GM21381 (cell line): ENCODE data around the gene SURF2.

Experiments
- ATAC-seq: cut with Tn5 transposase; IDR thresholded peaks from one replicate; pipeline ENCODE4 v1.9.1; 2021; ENCODE audit warnings: mild to moderate bottlenecking, moderate library complexity; ENCODE audit not compliant: unreplicated experiment

Gene SURF2

DNA sequence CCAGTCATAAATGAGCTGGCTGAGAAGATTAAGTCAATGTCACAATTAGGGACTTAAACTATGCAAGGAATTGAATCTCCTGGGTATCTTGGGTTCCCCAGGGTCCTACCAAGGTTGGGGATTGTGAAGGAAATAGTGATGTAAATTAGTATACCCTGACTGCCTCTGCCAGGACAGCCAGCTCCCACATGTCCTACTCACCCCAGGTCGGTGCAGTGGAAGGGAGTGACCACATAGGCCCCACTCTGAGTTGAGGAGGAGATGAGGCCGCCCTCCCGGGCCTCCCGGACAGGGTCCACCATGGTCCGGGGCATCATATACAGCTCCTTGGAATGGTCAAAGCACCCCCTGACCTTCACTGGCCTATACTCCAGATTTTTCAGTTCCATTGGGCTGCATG lies 2.8 kb upstream of the SURF2 start:
- no peak for ATAC-seq

GRCh38 chr9:133354766-133355165 lies 1.6 kb upstream of the SURF2 start:
- ATAC-seq = no peak

DNA sequence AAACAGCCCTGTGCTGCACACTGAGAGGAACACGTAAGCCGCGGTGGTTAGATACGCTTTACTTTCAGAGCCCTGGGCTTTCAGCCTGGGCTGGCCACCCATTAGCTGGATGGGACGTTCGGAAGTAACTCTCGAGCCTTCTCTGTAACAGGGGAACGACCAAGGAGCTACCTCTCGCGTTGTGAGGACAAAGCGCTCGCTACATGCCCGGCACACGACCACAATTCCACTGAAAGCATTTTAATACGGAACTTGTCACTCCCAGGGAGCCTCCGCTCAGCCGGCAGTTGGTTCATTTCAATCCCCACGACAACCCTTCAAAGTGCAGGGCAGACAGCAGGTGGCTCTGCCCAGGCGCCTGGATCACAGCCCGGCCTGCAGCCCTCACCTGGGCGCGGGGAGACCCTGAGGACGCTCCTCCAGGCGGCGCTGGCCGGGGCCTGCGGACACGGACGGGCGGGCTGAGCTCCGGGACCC lies 431 bp upstream of the SURF2 start:
- ATAC-seq = peak; percentile 32

DNA sequence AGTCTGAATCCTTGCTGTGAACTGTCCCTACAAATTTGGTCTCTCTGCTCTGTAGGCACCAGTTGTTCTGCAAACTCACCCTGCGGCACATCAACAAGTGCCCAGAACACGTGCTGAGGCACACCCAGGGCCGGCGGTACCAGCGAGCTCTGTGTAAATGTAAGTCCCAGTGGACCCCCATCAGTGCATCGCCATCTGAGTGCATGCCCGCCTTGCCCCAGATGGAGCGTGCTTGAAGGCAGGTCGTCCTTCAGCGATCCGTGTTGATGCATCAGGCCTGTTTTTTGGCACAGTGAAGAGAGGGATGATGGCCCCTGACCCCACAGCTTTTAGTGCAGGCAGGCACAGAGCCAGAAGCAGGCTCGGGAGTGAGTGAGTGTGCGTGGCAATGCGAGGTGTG lies 1.3 kb downstream of the SURF2 start:
- no peak for ATAC-seq

- no peak for ATAC-seq
These were observed 3.2 kb downstream of the SURF2 start for GRCh38 chr9:133359399-133360175.

DNA sequence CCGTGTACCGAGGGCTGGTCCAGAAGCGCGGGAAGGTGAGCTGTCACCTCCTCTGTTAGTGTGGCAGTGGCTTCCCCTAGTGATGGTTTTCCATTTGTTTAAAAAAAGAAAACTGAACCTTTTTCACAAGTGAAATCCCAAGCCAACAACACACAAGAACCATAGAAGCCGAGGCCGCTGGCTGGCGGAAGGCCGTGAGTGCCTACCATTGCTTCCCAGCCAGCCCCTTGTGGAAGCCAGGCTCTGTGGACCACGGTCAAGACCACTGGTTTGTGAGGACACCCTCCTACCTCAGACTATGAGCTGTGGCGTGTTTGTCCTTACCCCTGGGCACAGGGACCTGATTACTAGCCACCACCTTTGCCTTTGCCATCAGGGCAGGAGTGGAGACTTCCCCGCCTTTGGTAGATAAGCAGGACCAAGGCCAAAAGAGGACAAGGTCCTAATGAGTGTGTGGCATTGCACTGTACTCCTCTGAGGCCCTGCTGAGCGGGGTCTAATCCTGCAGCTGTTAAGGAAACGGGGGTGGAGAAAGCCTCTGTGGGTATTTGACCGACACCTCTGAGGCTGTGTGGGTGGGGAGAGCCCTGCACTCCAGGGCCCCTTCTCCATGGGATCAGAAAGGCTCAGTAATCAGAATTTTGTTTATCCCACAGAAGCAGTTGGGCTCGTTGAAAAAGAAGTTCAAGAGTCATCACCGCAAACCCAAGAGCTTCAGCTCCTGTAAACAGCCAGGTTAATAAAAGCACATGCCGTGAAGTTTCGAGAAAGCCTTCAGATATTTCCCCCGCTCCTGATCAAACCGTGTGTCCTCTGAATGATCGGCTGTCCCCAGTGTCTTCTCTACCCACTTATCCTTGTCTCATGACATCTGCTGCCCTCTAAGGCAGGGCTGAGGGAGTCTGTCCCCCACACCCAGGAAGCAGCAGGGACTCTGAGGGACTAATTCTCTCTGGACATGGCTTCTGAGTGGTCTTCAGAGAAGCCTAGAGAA lies 4.3 kb downstream of the SURF2 start:
- ATAC-seq = no peak

- ATAC-seq = no peak
These were observed 5.2 kb downstream of the SURF2 start for GRCh38 chr9:133361507-133362092.

DNA sequence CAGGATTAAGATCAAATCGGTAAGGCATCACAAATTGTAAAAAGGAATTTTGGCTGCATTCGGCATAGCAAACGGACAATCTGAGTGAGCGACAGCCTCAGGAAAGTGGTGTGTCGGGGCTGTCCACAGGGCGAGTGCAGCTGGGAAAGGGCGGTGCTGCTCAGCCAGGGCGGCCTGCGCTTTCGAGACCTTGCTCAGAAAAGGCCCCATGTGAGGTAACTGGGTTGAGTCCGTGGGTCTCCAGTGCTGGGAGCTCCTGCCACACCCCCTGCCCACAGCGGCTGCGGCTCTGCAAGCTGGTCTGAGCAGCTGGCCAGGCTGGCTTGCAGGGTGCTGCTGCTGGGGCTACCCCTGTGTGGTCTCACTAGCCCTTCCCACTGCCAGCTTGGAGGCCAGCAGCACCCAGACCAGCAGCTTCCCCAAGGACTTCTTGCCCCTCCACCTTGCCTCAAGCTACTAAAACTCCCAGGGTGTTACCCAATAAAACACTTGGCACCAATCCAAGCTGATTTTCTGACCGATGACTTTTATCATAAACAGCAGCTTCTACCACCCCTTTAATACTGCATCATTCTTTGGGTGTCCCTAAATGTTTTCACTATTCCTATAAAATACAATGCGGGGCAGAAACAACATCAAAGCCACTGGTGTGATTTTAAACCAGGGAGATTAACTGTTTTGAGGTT lies 6.2 kb downstream of the SURF2 start:
- no peak for ATAC-seq

- no peak for ATAC-seq
These were observed 10.1 kb downstream of the SURF2 start for GRCh38 chr9:133366435-133366834.

DNA sequence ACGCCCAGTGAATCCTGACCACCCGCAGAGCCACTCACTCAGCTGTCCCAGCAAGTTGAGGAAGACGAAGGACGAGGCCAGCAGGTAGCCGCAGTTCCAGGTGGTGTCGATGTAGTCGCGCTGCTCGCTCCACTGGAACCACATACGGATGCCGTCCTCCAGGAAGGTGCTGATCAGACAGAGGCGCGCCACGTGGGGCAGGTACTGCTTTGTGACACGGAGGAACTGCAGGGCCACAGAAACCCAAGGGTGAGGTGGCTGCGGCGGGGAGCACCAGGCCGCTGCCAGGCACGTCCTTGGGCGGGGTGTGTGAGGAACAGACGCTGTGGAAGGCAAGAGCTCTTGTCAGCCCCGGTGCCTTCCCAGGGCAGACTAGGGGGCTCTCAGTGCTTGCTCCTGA lies 10.9 kb downstream of the SURF2 start:
- ATAC-seq = no peak

DNA sequence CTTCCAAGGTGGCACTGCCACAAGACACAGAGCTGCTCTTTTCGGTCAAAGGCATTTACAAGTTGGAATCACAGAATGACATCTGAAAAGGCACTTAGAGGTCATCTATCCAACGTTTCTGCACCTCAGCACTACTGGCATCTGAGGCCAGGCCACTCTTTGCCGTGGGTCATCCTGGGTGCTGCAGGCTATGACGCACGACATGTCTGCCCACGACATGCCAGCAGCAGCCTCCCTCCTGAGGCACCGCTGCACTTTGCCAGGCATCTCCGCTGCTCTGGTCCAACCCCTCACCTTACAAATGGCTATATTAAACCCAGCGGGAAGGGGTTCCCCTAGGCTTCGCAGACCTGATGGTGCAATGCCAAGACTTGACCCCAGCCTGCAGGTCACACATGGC lies 11.4 kb downstream of the SURF2 start:
- no peak for ATAC-seq

DNA sequence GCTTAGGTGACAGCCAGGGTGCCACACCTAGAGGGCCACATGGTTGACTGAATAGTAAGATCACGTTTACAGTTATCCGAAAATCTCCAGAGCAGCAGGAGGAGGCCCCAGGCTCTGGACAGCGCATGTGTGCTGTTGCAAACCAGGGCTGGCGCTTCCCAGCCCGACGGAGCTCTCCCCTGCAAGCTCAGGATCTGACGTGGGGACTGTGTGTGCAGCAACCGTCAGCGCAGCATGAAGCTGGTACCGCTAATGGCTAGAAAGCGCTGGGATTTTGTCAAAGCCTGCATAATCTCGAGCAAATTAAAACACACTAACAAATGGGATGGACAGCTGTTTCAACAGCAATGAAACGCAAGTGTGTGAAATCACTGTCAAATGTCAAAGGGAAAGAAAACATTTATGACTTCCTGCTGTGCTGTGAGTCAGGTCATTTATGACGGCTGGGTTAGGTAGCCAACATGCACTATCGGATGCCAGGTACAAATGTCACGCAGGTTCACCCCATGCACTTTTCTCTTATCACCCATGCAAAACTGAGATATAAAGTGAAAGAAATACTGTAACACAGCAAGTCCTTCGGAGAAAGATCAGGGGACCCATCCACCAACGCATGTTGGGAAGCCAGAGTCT lies 12.0 kb downstream of the SURF2 start:
- ATAC-seq = no peak

- no peak for ATAC-seq
These were observed 13.1 kb downstream of the SURF2 start for GRCh38 chr9:133369422-133369821.

DNA sequence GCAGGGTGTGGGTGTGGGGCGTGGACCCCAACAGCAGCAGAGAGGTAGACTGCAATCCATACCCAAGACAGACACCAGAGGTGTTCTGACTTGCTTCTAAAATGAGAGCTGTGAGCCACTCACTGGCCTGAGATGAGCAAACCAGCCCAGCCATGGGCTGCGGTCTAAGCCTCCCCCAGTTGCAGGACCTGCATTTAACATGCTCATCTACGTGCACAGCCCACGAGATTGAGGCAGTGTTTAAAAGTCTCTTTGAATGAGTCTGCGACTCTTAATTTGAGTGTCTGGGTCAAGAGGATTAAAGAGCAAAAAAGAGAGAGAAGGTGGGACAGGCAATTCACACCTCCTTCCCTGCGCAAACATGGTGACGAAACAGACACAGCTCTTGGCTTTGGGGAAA lies 13.6 kb downstream of the SURF2 start:
- ATAC-seq = no peak

- ATAC-seq = no peak
These were observed 14.3 kb downstream of the SURF2 start for GRCh38 chr9:133370685-133371084.

- ATAC-seq = no peak
These were observed 14.9 kb downstream of the SURF2 start for GRCh38 chr9:133371261-133371711.

DNA sequence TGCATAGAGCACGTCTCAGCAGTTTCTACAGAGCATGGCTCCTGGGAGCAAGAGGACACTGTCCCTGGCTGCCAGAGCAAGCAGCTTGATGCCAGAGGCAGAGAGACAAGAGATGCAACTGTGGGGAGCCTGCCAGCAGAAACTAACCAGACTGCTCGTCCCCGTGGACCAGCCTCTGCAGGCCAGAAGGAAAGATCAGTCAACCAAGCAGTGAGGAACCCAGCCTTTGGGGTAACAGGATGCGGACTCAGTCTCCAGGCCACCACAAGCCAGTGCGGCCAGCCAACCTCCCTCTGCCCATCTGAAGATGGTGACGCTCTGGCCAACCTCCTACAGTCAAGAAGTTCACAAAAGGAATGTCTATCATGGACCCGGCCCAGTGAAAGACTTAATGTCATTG lies 15.8 kb downstream of the SURF2 start:
- no peak for ATAC-seq

DNA sequence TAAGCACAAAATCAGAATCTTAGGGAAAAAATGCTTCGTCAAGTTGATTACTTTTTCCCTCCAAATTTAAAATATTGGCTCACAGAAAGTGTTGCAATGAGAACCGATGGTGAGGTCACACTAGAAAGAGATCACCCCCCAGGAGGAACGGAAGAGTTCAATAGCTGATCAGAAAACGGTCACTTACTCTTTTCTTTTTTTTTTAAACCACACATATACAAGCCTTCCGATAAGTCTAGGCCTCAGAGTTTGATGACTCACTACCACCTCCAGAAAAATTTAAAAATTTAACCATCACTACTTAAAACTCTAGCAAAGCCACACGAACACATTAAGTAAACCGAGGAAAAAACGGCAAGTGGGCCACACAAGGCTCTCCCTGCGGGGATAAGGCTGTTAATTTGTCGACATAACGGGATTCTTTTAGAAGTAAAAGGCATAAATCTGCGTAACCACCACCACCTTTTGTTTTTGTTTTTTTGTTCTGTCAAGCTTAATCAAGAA lies 18.3 kb downstream of the SURF2 start:
- no peak for ATAC-seq

- peak; percentile 11 for ATAC-seq
These were observed 18.9 kb downstream of the SURF2 start for GRCh38 chr9:133375116-133375723.
